NCI-H2227 (cell line): ENCODE data around the gene PTPN9.
A peak's percentile ranks its signal among the peaks of the same experiment; 100 is the strongest.
"Not testable (repeated sequence)": the region's sequence is repeated elsewhere in the genome, so short reads cannot be mapped to it uniquely, and the experiment has no call there.

ENCODE experiments used
- DNase-seq: peaks from one replicate; lab custom pipeline; 2025; ENCODE audit not compliant: unreplicated experiment; lab: John Stamatoyannopoulos, UW

The PTPN9 gene

DNA sequence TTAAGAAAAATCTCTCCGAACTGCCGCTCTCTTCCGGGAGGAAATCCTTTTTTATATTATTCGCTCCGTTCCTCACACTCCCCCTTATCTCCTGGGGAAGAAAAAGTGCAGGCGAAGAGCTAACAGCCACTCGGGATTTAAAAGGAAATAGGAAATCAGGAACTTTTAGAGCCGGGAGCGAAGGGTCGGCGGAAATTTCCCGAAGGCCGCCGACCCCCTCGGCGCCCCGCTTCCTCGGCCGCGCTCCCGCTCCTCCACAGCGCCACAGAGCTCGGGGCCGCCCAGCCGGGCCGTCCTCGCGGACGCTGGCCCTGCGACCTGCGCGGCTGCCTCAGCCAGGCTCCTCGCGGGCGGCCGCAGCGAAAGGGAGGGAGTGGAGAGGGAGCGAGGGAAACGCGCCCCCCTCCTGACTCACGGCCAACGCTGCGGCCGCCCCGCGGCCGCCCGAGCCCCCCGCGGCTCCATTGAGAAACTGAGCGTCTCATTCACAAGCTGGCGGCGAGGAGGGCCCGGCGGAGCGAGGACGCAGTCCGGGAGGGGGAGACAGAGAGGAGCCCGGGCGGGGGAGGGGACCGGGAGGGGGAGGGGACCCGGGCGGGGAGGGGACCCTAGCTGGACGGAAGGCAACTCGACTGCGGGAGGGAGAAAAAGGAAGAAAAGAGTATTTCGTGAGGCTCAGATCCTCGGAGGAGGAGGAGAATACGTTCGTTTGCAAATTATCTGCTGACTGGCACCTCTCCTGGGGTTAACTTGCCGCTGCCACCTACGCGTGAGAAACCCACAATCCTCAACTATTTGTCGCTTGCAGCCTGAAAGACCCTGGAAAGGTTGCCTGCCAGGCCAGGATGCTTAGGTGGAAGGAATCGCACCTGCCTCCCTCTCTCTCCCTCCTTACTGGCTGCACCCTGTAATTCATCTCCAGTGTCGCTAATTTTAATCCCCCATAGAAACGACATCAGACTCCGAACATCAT is at the start of gene PTPN9:
Gene PTPN9, minus strand, starts transcription at position 368 of the 973 bp plus-strand sequence. CDS start 539 bp downstream, outside the sequence.
- DNase-seq, result peak; percentile 91

DNA sequence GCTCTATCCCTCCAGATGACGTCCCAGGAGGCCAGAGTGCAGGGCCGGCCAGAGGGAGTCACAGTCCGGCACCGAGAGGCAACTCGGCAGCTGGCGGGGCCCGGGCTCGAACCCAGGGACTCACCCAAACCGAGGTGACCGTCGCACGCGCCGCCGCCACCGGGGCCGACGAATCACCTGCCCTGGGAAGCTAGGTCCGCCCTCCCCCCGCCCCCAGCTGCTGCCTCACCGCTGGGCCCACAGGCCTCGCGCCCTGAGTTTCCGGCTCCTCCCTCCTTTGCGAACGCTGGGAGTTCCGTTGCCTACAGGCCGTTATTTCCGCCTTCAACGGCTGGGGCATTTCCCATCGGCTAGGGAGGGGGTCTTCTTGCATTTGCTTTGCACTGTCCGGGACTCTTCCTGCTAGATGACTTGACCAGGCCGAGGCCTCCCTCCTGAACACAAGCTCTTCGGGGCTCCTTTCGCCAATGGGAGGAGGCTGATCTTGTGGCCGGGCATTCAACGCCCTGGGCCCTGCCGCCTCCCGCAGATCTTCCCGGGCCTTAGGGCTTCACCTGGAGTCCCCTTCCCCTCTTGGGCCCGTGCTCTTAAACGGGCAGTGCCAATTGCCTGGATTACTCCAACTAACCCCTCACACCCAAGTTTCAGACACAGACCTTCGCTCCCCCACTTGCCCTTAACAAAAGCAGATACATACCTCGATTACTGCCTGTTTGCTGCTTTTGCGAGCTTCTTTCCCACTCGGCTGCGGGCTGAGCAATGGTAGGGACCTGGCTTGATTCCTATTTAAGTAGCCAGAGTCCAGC is 46.6 kb upstream of the PTPN9 start, which contains the start of gene SNUPN:
Gene SNUPN, minus strand, starts transcription at position 184 of the 806 bp plus-strand sequence. CDS start 4,674 bp downstream, outside the sequence.
- peak; percentile 95 for DNase-seq

DNA sequence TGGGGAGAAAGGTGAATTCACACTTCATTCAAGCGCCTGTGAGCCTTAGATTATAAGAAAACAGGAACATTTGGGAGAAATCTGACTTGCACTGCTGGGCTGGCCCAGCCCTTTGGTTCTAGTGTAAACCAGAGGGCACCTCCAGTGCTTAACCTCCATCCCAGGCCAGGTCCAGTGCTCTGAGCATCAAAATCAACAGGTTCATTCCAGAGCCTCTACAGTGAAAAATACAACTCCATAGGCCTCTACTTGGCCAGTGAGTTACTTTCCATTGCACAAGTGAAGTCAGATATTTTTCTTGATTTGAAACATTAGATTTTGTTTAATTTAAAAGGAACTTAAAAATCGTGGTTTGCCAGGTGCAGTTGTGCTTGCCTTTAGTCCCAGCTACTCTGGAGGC is 43.4 kb upstream of the PTPN9 start:
- DNase-seq, result no peak

DNA sequence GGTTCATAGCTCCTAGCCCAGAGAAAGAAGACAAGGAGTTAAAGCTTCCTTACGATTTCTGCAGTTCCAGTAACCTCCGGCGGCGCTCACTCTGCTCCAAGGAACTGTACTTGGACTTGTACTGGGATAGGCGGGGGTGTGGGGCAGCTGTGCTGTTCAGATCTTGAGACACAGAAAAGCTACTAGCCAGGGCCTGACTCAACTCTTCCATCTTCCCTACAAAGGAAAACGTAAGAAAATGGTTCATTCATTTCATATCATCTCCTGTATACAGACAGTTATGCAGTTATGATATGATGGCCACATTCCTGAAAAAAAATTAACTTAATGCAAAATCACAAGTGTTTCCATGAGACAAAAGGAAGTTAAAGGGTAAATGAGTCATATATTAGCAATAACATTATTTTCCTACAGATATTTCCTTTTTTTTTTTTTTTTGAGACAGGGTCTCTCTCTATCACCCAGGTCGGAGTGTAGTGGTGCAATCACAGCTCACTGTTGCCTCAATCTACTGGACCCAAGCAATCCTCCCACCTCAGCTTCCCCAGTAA is 41.8 kb upstream of the PTPN9 start:
- no peak for DNase-seq

DNA sequence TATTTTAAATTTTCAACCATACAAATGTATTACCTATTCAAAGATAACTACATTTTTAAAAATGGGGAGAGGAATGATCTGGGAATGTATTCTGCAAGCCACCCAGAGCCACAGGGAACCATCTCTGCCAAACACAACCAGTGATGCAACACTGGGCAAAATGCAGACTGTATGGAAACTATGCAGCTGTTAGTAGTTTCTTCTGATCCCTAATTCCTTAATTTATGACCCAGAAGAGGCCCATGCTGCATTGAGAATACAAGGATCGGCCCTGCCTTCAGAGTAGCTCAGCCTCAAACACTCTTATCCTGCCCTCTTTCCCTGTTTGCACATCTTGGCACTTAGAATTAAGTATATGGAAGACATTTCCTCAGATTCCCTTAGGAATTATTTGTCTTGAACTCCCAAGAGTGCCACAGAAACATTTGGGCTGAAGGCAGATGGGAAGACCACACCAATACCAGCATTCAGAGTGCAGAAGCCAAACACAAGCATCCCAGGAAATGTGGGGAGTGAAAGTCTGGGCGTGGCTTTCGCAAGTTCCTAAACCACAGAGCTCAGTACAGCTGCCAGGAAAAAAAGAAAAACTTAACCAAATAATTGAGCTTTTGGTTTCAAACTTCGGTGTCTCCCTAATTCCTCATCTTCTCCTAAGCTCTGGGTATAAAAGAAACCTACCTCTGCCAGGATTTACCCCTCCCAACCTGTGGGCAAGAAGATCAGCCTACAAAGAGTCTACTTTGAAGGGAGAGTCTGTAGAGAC is 41.1 kb upstream of the PTPN9 start:
- DNase-seq, result no peak

DNA sequence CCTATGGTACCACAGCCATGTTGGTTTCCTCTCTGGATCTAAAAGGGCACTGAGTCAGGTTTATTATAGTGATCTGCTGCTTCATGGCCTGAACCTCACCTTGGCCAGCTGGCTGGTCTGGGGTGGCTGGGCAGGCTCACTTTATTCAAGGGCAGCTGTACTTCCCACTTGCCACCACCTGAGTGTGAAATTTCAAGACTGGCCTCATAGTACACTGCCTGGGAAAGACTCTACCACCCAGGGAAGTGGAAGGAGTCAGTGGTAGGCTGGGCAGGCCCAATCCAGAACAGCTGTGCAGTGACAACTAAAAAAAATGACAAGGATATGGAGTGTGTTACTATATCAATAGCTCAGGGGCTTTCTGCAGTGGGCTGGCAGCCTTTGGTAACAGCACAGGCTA is 37.7 kb upstream of the PTPN9 start:
- no peak for DNase-seq

DNA sequence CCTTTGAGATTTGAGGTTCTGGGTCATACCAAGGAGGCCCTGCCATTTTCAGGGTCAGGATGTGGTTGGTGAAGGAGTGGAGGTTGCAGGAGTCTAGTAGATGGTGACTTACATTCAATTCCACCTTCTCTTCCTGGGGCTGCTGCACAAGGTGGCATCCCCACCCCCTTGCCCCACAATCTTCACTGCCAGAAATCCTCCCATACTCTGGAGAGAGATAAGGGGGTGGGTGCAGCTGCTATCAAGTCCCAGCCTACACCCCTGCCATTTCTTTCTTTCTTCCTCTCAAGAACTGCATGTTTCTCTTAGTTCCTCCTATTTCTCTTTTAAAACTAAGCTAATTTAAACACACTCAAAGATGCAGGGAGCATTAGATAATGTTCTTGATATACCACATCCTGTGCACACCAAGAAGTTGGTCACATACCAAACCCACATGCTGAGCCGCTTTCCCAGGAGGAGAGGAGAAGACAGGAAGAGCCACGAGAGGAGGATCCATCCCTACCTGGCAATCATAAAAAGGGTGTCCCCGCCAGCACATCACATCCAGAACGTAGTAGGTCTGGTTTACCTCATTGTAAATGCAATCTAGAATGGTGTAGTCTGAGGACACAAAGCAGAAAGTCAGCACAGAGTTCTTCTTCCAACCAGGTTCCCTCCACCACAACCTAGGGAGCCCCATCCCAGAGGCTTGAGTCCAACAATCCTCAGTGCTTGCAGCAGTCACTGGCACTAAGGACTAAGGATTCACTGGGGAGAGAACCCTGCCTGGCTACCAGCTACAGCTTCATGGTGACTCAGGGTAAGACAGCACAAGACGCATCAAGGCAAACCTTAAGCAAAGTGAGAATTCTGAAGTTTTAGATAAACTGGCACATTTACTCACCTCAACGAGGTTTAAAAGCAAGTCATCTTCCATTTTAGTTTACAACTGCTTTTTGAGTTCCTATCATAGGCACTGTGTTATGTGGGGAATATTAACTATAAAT is 27.9 kb upstream of the PTPN9 start:
- no peak for DNase-seq

DNA sequence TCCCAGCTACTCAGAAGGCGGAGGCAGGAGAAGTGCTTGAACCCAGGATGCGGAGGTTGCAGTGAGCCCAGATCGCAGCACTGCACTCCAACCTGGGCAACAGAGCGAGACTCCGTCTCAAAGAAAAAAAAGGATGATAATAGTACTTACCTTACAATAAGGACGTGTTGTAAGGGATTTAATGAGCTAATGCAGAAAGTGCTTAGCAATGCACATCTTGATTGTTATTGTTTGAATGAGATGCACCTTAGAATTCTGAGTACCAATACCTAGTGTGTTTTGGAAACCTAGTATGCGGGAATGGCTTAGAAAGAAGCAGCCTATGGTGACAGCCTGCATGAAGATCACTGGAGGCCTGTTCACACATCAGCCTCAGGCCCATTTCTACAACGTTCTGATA is 26.9 kb upstream of the PTPN9 start:
- DNase-seq, result no peak

DNA sequence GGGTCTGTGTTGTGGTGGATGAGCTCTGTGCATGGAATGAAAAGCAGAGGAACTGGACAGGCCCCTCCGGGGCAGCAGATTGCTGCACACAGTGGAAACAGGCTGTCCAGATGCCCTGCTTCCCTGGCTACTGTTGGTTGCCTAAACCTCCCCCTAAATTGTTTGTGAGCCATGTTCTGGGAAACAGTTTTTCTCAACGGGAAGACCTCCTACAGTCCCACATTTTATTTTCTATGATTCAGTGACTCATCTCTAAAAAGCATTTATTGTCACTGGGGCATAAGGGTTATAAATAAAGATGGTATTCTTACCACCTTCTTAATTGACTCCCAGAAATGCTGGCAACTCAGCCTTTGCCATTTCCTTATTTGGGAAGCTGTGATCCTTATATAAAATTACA is 20.3 kb upstream of the PTPN9 start:
- DNase-seq, result no peak

DNA sequence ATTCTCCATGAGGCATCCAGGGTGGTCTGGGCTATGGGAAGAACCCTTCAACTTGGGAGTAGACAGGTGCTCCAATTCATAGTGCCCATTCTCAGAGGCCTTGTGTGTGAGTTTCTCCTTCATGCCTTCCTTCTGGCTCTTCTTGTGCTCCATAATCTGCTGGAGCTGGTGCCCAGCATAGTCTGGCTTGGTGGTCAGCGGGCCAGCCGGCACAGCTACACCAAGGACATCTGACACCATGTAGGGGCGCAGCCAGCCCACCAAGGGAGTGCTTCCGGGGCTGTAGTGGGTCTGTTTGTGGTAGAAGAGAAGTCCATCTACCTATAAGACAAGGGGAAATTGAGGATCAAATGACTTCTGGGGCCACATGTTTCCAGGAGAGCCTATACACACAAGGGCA is 19.2 kb upstream of the PTPN9 start:
- DNase-seq, result no peak

DNA sequence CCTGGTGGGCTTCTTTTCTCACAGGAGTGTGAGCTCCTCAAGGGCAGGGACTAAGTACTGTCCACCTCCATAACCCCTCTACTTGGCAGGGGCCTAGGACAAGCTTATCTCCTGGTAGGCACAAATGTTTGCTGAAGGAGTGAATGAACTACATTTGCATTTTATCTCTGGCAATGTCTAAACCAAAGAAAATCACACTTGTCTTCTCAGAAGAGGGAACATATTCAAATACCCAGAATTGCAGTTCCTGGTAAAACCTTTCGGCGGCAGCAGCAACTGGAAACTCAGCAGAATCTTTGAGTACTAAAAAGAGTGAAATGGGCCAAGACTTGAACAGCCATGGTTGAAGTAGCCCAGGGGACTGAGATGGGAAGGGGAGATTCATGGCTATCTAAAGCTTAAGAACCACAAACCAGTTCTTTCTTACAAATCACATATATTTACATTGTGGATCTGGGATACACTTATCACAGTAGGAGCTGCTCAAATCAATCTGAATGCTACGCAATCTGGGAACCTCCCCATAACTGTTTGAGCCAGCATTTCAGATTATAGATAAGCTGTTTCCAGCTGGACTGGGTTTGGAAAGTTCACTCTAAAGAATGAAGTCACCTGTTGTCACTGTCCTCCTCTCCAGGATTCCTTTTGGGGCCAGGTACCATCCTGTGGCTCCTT is 18.7 kb upstream of the PTPN9 start:
- no peak for DNase-seq

DNA sequence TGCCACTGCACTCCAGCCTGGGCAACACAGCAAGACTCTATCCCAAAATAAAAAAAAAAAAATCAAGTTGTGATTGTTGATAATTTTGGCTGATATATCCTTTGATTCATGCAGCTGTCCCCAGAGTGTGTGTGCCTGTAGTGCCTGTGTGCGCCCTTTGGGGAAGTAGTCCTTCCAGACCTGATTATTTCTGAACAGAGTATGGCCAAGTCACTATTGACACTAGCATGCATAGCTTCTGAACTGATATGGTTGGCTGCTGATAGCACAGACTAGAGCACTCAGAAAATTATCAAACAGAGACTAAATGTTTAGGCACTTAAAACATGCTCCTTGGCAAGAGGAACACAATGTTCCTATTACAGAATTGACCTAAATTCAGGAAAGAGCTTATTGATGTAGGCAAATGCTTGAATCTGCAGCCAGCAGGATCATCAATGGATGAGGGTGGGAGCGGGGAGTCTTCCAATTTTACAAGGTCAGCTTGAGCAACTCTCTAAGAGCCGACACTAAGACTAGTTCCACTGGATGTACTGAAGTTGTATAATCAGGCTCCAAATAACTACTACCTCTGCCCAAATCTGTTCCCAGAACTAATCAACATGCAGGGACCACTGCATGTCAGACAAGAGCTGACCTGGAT is 17.7 kb upstream of the PTPN9 start:
- no peak for DNase-seq

DNA sequence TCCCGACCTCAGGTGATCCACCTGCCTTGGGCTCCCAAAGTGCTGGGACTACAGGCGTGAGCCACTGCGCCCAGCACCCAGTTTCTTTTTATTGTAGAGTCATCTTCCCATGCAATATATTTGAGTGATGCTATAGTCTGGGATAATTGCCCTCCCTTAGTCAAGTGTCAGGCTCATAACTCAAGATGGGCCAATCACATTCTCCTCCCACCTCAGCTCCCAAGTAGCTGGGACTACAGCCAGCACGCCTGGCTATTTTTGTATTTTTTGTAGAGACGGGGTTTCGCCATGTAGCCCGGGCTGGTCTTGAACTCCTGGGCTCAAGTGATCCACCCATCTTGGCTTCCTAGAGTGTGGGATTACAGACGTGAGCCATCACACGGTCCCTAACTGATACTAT is 15.2 kb upstream of the PTPN9 start:
- no peak for DNase-seq

DNA sequence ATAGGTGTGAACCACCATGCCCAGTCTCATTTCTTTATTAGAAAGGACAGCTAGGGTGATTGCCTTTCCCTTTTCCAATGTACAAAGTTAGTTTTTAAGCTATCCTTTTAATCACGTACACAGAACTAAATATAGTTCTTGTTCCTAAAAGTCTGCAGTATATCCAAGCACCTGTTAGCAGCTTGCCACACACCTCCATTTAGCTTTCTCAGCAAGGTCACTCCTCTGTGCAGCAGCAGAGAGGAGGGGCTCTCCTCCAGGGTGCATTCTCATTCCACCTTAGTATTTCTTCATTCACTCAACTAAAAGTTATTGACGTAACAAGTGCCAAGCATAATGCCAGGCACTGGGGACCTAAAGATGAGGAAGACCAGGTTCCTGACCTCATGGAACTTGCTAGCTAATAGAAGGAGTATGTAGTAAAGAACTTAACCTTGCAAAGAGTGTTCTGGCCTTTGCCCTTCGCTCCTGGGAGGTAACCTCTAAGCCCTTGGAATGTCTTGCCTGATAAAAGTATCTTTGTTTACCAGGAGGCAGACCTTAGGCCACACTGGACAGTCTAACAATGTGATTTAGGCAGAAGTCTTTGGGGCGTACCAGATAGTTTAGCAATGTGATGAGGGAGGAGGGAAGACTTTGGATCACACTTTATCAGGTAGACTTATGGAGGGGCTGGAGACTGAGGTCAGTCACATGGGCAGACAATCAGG is 12.7 kb upstream of the PTPN9 start:
- no peak for DNase-seq

DNA sequence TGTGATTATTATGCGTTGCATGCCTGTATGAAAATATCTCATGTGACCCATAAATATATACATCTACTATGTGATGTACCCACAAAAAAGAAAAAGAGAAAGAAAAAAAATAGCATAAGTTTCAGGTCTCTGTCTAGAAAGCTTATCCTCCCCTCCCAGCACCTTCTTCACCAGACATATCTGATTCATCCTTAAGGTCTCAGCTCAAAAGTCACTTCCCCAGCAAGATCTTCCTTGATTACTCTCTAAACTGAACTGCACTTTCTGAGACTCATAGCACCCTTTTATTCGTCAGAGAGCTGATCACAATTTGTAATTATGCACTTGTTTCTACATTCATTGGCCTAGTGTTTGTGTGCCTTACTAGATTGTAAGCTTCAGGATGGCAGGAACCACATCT is 11.1 kb upstream of the PTPN9 start:
- DNase-seq, result no peak

DNA sequence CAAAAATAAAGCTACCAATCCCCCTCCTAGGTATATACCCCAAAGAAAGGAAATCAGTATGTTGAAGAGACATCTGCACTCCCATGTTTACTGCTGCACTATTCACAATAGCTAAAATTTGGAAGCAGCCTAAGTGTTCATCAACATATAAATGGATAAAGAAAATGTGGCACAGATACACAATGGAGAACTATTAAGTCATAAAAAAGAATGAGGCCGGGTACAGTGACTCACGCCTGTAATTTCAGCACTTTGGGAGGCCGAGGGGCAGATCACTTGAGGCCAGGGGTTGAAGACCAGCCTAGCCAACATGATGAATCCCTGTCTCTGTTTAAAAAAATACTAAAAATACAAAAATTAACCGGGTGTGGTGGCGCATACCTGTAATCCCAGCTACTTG is 10.0 kb upstream of the PTPN9 start:
- no peak for DNase-seq

DNA sequence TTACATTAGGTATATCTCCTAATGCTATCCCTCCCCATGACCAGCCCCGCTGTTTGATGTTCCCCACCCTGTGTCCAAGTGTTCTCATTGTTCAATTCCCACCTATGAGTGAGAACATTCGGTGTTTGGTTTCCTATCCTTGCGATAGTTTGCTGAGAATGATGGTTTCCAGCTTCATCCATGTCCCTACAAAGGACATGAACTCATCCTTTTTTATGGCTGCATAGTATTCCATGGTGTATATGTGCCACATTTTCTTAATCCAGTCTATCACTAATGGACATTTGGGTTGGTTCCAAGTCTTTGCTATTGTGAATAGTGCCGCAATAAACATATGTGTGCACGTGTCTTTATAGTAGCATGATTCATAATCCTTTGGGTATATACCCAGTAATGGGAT is 7.3 kb upstream of the PTPN9 start:
- not testable (repeated sequence) for DNase-seq

DNA sequence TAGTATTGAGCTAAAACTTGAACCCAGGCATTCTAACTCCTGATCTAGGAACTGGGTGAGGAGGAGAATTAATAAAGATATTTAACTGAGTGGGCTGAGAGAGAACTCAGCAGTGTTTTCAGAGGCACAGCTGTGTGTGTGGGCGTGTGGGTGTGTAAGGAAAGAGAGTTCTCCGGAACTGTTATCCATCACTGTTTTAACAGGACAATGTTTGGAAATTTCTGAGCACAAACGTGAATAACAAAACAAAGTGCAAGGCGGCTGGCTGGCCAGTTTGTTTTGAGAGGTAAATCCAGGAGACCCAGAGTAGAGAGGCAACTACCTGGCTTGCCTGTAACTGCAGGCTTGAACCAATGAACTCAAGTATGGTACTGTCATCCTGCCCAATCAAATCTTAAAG is 5.0 kb upstream of the PTPN9 start:
- DNase-seq, result no peak
